HG03575 (cell line): ENCODE measurements around the gene FAM227B.
"Not testable (repeated sequence)": the region's sequence is repeated elsewhere in the genome, so short reads cannot be mapped to it uniquely, and the experiment has no call there.

ENCODE experiments used
- ATAC-seq: cut with Tn5 transposase; IDR thresholded peaks from one replicate; pipeline ENCODE4 v1.9.1; 2021; ENCODE audit not compliant: unreplicated experiment, insufficient number of reproducible peaks, low FRiP score; ENCODE audit errors: extremely low read depth

FAM227B gene

DNA sequence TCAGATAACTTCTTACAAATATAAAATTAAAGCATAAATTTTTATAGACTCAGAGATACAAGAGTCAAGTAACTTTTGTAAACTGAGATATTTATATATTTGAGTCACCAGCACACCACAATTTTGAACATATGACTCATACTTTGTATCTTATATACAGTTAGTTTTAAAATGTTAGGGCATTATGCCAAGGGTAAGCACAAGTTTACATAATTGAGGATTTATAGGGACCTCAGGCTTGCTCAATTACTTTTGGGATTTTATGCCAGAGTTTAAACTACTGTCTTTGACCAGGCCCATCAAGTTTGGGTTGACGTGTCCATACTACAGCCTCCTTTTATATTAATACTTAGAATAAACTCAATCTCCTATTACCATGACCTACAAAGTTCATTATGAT, 205.0 kb downstream of the FAM227B start:
- no peak for ATAC-seq

GRCh38 chr15:49415149-49415548, 205.5 kb downstream of the FAM227B start:
- no peak for ATAC-seq

DNA sequence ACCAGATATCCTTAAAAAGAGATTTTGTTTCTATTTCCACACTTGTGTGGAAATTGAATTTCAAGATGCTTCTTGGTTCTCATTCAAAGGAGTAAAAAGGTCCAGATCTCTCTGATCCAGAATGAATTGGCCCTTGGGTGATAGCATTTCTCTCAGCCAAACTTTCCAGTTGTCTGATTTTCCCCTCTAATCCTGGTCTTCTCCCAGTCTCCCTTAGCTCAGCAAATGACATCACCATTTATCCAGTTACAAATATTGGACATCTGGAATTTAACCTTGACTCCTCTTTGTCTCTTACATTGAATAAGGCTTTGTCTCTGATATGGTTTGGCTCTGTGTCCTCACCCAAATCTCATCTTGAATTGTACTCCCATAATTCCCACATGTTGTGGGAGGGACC, 207.8 kb downstream of the FAM227B start:
- no peak for ATAC-seq

DNA sequence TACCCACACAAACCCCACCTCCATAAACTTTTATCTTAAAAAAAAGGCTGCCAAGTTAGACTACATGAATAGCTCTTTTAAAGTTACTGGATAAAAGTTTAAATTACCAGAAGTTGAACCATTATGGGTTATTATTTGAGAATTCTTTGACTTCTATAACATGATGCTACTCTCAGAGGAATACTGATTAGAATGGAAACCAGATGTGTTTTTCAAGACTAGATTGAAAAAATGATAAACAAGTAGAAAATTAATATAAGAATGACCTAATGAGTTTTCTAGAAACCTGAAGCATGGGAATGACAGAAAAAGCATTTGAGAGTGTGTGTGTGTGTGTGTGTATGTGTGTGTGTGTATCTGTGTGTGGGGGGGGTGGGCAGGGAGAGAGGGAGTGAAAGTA, 210.0 kb downstream of the FAM227B start:
- ATAC-seq = no peak

GRCh38 chr15:49406352-49407118, 214.1 kb downstream of the FAM227B start:
- no peak for ATAC-seq

DNA sequence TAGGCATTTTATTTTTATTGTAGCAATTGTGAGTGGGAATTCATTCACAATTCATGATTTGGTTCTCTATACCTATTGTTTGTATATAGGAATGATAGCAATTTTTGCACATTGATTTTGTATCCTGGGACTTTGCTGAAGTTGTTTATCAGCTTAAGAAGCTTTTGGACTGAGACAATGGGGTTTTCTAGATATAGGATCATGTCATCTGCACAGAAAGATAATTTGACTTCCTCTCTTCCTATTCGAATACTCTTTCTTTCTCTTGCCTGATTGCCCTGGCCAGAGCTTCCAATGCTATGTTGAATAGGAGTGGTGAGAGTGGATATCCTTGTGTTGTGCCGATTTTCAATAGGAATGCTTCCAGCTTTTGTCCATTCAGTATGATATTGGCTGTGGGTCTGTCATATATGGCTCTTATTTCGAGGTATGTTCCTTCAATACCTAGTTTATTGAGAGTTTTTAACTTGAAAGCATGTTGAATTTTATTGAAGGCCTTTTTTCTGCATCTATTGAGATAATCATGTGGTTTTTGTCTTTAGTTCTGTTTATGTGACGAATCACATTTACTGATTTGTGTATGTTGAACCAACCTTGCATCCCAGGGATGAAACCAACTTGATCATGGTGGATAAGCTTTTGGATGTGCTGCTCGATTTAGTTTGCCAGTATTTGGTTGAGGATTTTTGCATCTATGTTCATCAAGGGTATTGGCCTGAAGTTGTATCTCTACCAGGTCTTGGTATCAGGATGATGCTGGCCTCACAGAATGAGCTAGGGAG, 217.9 kb downstream of the FAM227B start:
- ATAC-seq = not testable (repeated sequence)

- ATAC-seq = no peak
These were observed 233.1 kb downstream of the FAM227B start for GRCh38 chr15:49387471-49387870.

DNA sequence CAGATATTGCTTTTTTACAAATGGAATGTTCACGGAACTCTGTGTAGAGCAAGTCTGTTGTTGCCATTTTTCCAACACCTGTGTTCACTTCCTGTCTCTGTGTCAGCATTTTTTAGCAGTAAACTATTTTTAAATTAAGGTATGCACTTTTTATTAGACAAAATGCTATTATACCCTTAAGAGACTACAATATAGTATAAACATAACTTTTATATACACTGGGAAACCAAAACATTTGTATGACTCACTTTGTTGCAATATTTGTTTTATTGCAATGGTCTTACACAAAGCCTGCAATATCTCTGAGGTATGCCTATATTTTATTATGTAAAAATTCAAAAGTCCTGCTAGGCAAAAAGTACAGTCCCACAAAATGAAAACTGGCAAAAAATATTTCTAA, 237.4 kb downstream of the FAM227B start:
- ATAC-seq = no peak

- ATAC-seq = no peak
These were observed 238.2 kb downstream of the FAM227B start for GRCh38 chr15:49382394-49382793.

GRCh38 chr15:49380912-49381311, 239.7 kb downstream of the FAM227B start:
- no peak for ATAC-seq

DNA sequence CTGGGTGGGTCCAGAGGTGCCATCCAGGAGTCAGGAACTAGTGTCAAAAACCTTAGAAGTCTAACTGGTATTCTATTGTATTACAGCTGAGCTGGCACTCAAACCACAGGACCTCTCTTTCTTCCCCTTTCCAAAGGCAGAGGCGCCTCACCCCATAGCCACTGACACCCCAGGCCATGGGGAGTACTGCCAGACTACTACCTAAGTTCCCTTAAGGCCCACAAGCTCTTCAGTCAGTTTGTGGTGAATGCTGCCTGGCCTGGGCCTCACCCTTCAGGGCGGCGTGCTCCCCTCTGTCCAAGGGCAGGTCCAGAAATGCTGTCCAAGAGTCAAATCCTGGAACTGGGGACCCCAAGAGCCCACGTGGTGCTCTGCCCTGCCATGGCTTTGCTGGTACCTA, 240.6 kb downstream of the FAM227B start:
- ATAC-seq = no peak

DNA sequence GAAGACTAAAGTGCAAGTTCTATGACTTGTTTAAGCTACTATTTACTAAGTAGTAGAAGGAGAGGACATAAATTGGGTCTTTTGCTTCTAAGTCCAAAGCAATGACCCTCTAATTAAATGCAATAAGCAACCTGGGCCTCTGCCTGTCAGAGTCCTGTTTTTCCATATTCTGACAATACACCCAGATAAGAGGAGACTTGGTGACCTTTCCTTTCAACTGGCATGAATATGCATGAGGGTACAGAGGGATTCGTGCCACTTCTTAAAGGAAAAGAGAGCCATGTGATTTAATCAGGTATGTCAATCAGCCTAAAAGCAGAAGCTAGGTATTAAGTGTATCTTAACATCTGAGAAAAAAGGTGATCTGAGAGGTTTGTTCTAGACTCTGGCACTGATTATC, 248.3 kb downstream of the FAM227B start:
- no peak for ATAC-seq

- no peak for ATAC-seq
These were observed 249.8 kb downstream of the FAM227B start for GRCh38 chr15:49370782-49371181.

GRCh38 chr15:49366496-49366895, 254.1 kb downstream of the FAM227B start:
- ATAC-seq = no peak

DNA sequence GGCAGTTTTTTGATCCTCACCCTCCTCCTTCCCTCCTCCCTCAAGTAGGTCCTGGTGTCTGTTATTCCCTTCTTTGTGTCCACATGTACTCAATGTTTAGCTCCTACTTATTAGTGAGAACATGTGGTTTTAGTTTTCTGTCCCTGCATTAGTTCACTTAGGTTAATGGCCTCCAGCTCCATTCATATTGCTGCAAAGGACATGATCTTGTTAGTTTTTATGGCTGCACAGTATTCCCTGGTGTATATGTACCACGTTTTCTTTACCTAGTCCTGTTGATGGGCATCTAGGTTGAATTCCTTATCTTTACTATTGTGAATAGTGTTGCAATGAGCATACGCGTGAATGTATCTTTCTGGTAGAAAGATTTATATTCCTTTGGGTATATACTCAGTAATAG, 259.2 kb downstream of the FAM227B start:
- ATAC-seq = no peak

GRCh38 chr15:49354439-49354838, 266.2 kb downstream of the FAM227B start:
- ATAC-seq = not testable (repeated sequence)

- no peak for ATAC-seq
These were observed 277.1 kb downstream of the FAM227B start for GRCh38 chr15:49343546-49343945.

DNA sequence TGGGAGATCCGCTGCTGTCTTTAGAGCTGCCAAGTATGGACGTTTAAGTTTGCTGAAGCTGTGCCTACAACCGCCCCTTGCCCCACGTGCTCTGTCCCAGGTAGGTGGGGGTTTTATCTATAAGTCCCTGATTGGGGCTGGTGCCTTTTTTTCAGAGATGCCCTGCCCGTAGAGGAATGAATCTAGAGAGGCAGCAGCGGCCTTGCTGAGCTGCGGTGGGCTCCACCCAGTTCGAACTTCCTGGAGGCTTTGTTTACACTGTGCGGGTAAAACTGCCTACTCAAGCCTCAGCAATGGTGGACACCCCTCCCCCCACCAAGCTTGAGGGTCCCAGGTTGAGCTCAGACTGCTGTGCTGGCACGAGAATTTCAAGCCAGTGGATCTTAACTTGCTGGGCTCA, 281.0 kb downstream of the FAM227B start:
- ATAC-seq = no peak

- ATAC-seq = no peak
These were observed 288.7 kb downstream of the FAM227B start for GRCh38 chr15:49331951-49332350.

DNA sequence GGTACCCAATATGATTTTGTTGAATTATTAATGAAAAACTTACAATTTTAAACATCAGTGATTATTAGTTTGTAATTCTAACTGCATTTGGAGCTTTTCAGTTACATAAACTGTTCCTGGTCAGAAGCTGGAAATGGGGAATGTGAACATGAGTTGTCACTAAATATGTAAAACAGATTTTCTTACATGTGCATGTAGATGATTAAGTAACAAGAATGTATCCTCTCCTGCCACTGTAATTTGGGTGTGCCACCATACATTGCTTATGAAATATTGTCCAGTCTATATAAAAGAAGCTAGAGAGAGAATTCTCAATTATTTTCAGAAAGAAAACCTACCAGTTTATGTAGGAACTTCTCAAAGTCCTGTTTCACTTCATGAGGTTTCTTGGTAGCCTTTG, 289.2 kb downstream of the FAM227B start:
- no peak for ATAC-seq
